AG09309 (cell line): ENCODE results near the gene LSP1.

ENCODE experiments used
- DNase-seq: peaks from one replicate; pipeline ENCODE4 v3.0.0-alpha.2; 2010; ENCODE audit warnings: low read depth
- H3K4me3 ChIP-seq: 2 replicates; pipeline ENCODE4 v1.5.1; 2011; ENCODE audit warnings: mild to moderate bottlenecking, low read depth, low read length, moderate library complexity; ENCODE audit not compliant: control insufficient read depth
- TF ChIP-seq, protein P1 (sequence below): IDR thresholded peaks from 2 replicates; pipeline ENCODE4 v1.5.1; 2011; ENCODE audit warnings: mild to moderate bottlenecking, low read depth, low read length, inconsistent platforms; ENCODE audit not compliant: insufficient read depth, control insufficient read depth; ENCODE audit errors: missing control alignments

Gene LSP1

DNA sequence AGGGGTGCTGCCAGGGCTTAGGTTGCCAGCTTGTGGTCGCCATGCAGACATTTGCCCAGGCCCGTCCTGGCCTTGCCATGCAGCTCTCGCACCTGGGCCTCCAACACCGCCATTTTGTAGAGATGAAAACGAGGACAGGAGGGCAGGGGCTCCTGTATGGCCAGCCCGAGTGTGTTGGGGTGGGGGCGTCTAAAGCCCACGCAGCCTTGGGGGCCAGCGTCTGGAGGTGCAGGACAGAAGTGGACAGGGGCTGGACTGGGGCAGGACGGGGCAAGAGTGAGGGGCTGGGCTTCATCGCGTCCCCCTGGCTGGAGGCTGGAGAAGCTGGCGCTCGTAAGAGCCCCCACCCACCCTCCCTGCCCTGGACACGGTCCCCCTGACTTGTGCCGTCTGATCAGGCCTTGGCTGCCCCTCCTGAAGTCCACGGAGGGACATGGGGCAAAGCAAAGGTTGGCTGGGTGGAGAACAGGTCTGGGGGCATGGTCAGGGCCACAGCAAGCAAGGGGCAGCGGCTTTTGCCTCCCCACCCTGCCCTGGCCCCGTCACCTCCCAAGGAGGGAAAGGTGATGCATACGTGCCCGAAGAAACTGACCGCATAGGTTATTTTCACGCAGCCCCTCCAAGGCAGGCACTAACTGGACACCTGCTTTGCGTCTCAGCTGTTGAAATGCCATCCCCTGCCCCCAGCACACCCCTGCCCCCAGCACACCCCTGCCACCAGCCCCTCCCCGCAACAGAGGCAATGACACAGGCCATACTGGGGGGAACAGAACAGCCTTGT, 67.4 kb downstream of the LSP1 start:
- TF ChIP-seq, protein P1, sequence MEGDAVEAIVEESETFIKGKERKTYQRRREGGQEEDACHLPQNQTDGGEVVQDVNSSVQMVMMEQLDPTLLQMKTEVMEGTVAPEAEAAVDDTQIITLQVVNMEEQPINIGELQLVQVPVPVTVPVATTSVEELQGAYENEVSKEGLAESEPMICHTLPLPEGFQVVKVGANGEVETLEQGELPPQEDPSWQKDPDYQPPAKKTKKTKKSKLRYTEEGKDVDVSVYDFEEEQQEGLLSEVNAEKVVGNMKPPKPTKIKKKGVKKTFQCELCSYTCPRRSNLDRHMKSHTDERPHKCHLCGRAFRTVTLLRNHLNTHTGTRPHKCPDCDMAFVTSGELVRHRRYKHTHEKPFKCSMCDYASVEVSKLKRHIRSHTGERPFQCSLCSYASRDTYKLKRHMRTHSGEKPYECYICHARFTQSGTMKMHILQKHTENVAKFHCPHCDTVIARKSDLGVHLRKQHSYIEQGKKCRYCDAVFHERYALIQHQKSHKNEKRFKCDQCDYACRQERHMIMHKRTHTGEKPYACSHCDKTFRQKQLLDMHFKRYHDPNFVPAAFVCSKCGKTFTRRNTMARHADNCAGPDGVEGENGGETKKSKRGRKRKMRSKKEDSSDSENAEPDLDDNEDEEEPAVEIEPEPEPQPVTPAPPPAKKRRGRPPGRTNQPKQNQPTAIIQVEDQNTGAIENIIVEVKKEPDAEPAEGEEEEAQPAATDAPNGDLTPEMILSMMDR, result no peak
- no peak for DNase-seq
- no peak overlapping the region for H3K4me3 ChIP-seq

DNA sequence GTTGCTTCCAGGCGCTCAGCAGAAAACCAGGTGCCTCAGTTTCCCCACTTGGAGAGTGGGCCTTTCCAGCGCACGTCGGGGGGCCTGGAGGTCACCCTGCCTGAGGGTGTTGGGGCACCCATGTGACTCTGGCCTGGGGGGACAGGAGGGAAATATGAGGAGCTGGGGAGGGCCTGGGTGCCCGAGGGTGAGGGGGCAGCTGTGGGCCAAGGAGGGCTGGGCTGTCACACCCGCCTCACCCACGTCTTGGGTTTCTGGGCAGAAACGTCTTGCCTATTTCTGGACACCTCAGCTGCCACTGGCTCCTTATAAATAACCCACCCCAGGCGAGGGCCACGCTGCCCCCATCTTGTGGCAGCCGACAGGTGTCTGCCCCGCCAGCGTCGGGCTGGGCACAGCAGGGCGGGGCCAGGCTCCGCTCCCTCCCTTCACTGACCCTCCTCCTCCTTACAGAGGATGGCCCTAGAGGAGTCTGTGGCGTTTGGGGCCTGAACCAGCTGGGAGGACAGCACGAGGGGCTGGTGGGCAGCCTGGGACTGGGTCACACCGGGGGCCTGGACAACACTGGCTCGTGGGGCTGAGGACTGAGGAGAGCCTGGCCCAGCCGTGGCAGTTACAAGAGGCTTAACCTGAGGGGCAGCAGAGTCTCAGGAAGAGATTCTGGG, 68.2 kb downstream of the LSP1 start:
- DNase-seq, result no peak
- TF ChIP-seq, protein P1, result no peak
- no peak overlapping the region for H3K4me3 ChIP-seq

DNA sequence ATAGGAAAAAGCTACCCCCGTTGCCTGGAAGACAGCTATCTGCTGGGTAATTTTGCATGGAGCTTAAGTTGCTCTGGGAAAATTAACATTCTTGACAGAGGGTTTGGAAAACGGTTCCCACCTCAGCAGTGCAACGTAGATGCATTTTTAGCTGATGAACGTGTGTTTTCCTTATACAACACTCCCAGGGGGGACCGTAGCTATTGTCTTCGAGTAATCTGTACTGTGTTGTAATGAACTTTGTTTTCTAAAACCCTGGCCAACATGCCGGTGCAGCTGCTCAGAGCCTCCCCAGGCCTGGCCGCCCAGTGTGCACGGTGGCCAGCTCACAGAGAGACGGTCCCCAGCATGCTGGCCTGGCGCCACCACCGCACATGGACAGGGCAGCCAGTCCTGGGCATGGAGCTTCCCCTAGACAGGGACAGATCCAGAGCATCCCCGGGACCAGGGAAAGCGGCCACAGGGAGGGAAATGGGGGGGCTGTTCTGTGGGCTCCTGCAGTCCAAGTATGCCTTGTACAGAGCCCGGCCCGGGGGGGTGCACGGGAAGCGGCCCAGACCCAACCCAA, 68.8 kb downstream of the LSP1 start:
- no peak for DNase-seq
- TF ChIP-seq, protein P1, result no peak
- H3K4me3 ChIP-seq, result no peak overlapping the region

DNA sequence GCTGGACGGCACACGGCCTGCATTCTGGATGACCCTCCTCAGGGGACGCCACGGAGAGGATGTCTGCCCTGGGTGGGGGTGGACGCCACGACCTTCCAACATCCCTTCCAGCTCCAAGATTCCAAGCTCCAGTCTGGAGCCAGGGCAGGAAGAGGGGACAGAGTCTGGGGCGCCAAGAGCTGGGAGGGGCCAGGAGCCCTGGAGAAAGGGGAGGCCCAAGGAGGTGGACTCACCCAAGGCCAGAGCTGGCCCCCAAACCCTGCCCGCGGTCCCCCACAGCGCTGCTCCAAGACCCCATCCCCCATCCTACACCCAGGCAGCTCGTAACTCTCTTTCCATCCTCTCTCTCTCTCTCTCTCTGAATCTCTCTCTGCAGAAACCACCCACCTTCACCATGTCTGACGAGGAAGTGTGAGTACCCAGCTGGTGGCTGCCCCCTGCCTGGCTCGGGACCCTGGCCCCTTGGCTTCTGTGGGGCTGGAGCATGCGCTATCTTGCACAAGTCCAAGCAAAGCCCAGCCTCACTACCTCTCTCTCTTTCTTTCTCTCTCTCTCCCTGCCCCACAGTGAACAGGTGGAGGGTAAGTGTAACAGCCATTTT, 69.7 kb downstream of the LSP1 start:
- H3K4me3 ChIP-seq, result no peak overlapping the region
- TF ChIP-seq, protein P1, result no peak
- no peak for DNase-seq

DNA sequence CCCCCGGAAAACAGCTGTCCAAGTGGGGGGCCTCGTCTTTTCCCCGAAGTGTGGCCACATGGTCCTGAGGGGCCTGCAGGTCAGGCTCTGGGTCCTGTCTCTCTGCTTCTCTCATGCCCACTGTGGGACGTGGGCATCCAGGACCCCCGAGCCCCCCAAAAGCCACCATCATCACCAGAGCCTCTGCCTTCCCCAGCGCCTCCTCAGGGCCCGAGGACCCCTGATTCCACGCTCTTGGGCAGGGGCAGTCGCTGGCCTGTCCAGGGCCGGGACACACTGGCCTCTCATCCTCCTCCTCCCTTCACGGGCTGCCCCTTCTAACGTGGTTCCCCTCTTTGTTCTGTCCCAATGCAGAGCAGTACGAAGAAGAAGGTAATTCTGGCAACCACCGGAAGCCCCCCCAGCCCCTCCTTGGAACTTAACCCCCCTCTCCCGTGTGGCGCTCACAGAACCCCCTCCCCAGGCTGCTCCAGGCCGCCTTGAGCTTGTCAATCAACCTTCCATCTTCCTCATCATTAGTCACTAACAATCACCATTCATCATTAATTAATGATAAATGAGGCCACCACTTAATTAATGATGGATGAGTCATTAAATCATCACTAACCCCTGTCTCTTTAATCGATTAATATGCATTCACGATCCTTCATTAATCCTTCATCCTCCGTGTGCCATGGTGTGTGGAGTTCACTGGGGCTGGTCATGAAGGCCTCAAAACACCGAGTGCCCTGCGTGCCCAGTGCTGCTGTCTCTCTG, 70.5 kb downstream of the LSP1 start:
- DNase-seq, result no peak
- TF ChIP-seq, protein P1, result no peak
- no peak overlapping the region for H3K4me3 ChIP-seq

DNA sequence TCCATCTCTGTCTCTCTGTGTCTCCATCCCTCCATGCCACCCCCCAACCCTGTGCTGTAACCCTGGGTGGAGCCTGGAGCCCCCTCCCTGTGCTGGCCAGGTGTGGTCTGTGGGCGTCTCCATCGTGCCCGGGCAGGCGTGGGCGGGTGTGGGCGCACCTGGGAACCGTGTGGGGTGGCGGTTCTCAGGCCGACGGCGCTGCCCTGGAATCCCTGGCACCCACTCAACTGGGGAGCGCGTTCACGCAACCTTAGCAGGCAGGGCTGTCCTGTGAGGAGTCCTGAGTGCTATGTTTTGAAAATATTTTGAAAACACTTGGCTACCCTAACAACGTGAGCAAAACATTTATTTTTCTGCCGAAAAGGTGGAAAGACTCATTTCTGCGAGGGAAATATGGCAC, 71.3 kb downstream of the LSP1 start:
- TF ChIP-seq, protein P1, result no peak
- no peak overlapping the region for H3K4me3 ChIP-seq
- DNase-seq, result no peak
